ENCODE results near the gene FCHSD2. TPM values are rescaled to one million over a fixed set of nuclear protein-coding genes. Genes with fewer than 3 reads are reported as not detected.

Gene FCHSD2
- total and polyA plus RNA-seq, 2 donors (not counting 3 experiments of a cell fraction or from before 2014, with no cell fraction given): 20.8 to 56.9 TPM

DNA sequence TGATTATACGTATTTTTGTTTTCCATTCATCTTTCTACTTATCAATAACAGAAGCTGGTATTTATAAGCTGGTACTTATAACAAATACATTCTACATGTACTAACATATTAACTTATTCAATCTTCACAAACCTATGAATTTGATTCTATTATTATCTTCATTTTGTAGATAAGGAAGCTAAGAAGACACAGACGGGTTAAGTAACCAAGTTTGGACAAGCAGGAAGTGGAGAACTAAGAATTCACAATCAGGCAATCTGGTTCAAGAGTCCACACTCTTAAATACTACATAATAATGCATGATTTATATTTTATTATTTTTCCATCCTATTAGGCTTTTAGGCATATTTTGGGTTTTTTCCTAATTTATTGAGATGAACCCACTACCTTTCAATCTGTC is 25.0 kb downstream of the FCHSD2 start:
- intact Hi-C loops (cut with micrococcal nuclease): no loop called here
- Histone ChIP-seq H3K36me3 (ENCODE audit: control insufficient read depth in 2 of 2, extremely low read depth in 1 of 2, insufficient read depth in 2 of 2, low read length in 2 of 2) (no peaks in the 10 kb centered on the region), H3K79me2 (ENCODE audit: control insufficient read depth, insufficient read depth, low read length) (peaks cover 39% of the 10 kb centered on the region), H3K4me1 (ENCODE audit: control insufficient read depth, extremely low read depth, insufficient read depth, low read length) (no peaks in the 10 kb centered on the region), H3K4me2 (ENCODE audit: insufficient read depth, low read length) (no peak overlapping the region), H4K20me1 (replicated peaks; ENCODE audit: control insufficient read depth, extremely low read depth, insufficient read depth, low read length) (no peaks in the 10 kb centered on the region), H3K9me3 (replicated peaks; ENCODE audit: control insufficient read depth, insufficient read depth, low read length) (no peaks in the 10 kb centered on the region), H3K9ac (replicated peaks; ENCODE audit: extremely low read depth, insufficient read depth, low read length) (no peak overlapping the region), H2AFZ (ENCODE audit: low read depth, low read length) (no peak overlapping the region), H3K27me3 (ENCODE audit: control insufficient read depth in 2 of 2, insufficient read depth in 2 of 2, low read length in 2 of 2) (no peaks in the 10 kb centered on the region), H3K27ac (ENCODE audit: insufficient read depth, low read depth, low read length) (no peak overlapping the region), H3K4me3 (replicated peaks in 1 of 3; ENCODE audit: insufficient read depth in 1 of 3, low read depth in 1 of 3, low read length in 3 of 3) (no peak overlapping the region), H3K9me1 (replicated peaks; ENCODE audit: control insufficient read depth, extremely low read depth, insufficient read depth, low read length) (no peaks in the 10 kb centered on the region)
- ChIA-PET CTCF (interaction anchor here (0.8 to 1.4 kb wide), 4 partner anchors 9 to 61 kb away, joined by 3 to 4 read pairs (median 3); no protein-coding TSS in a partner anchor), POLR2A (no interaction called here)
- dilution Hi-C loops (cut with MboI; ENCODE audit: extremely low pct_ligation_motif_present, low sequenced_read_pairs): no loop called here
- FAIRE-seq (no peak), DNase-seq (ENCODE audit: low read depth, low spot score) (no peak)
- TF ChIP-seq, protein P1, sequence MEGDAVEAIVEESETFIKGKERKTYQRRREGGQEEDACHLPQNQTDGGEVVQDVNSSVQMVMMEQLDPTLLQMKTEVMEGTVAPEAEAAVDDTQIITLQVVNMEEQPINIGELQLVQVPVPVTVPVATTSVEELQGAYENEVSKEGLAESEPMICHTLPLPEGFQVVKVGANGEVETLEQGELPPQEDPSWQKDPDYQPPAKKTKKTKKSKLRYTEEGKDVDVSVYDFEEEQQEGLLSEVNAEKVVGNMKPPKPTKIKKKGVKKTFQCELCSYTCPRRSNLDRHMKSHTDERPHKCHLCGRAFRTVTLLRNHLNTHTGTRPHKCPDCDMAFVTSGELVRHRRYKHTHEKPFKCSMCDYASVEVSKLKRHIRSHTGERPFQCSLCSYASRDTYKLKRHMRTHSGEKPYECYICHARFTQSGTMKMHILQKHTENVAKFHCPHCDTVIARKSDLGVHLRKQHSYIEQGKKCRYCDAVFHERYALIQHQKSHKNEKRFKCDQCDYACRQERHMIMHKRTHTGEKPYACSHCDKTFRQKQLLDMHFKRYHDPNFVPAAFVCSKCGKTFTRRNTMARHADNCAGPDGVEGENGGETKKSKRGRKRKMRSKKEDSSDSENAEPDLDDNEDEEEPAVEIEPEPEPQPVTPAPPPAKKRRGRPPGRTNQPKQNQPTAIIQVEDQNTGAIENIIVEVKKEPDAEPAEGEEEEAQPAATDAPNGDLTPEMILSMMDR (IDR thresholded peaks at IDR 0.05; ENCODE audit: extremely low read depth in 1 of 2, insufficient read depth in 1 of 2, low read depth in 1 of 2, low read length in 2 of 2): no peak
- TF ChIP-seq POLR2AphosphoS5 (IDR thresholded peaks at IDR 0.05; ENCODE audit: insufficient read depth, low read depth, low read length) (no peak), MYC (IDR thresholded peaks at IDR 0.05; ENCODE audit: low read depth, low read length) (no peak), JUN (IDR thresholded peaks at IDR 0.05; ENCODE audit: borderline replicate concordance, insufficient read depth, insufficient read length, low read depth) (no peak), EZH2 (IDR thresholded peaks at IDR 0.05; ENCODE audit: borderline replicate concordance, low read depth, low read length, severe bottlenecking) (no peak), FOS (IDR thresholded peaks at IDR 0.05; ENCODE audit: borderline replicate concordance, insufficient read depth, low read length) (no peak), POLR2A (IDR thresholded peaks at IDR 0.05; ENCODE audit: low read depth, low read length) (no peak), GATA2 (IDR thresholded peaks at IDR 0.05; ENCODE audit: insufficient read depth, insufficient read length, low read depth, low read length) (no peak)
- TF ChIP-seq, protein P2, sequence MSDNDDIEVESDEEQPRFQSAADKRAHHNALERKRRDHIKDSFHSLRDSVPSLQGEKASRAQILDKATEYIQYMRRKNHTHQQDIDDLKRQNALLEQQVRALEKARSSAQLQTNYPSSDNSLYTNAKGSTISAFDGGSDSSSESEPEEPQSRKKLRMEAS (IDR thresholded peaks at IDR 0.05; ENCODE audit: insufficient read depth, insufficient read length): no peak
- BruUV-seq (replicated peaks): no TSS peak

Data from endothelial cell of umbilical vein (primary cell).